GM12891 (cell line): Measurements from ENCODE around the gene HOXC13.

Source experiments
- DNase-seq: peaks from one replicate; pipeline ENCODE4 v3.0.0; 2011; ENCODE audit warnings: low spot score; ENCODE audit not compliant: insufficient read length
- FAIRE-seq: peaks from 2 replicates; lab custom pipeline; 2011; peaks lifted over from hg19 to GRCh38; lab: Jason Lieb, UNC
- PAX5 ChIP-seq: IDR thresholded peaks from 2 replicates; pipeline ENCODE4 v1.6.1; 2011; ENCODE audit warnings: low read length, moderate library complexity, mild to moderate bottlenecking; ENCODE audit not compliant: insufficient read depth, severe bottlenecking
- POLR2A ChIP-seq: IDR thresholded peaks from 2 replicates; pipeline ENCODE4 v1.6.1; 2011; ENCODE audit warnings: low read depth, low read length, control low read depth
- POLR2AphosphoS5 ChIP-seq: IDR thresholded peaks from 2 replicates; pipeline ENCODE4 v1.6.1; 2011; ENCODE audit warnings: low read depth, low read length, control low read depth
- POU2F2 ChIP-seq: IDR thresholded peaks from 2 replicates; pipeline ENCODE4 v1.6.1; 2011; ENCODE audit warnings: low read depth, mild to moderate bottlenecking, control low read depth, low read length, moderate library complexity
- SPI1 ChIP-seq: IDR thresholded peaks from 2 replicates; pipeline ENCODE4 v1.6.1; 2011; ENCODE audit warnings: low read depth, low read length, control low read depth
- TAF1 ChIP-seq: IDR thresholded peaks from 2 replicates; pipeline ENCODE4 v1.6.1; 2011; ENCODE audit warnings: low read depth, low read length, control low read depth

HOXC13 gene

GRCh38 chr12:53975064-53975471 lies 36.4 kb downstream of the HOXC13 start:
- FAIRE-seq = no peak
- TF ChIP-seq POU2F2 (no peak), PAX5 (no peak), POLR2A (no peak), POLR2AphosphoS5 (no peak), TAF1 (no peak), SPI1 (no peak)
- DNase-seq = no peak

- no peak for TF ChIP-seq POU2F2
- no peak for TF ChIP-seq TAF1
- no peak for TF ChIP-seq PAX5
- TF ChIP-seq POLR2AphosphoS5 = no peak
- TF ChIP-seq POLR2A = no peak
- TF ChIP-seq SPI1 = no peak
- FAIRE-seq = no peak
- no peak for DNase-seq
Observed at GRCh38 chr12:53975479-53976152, 37.0 kb downstream of the HOXC13 start.

- no peak for DNase-seq
- no peak for FAIRE-seq
- TF ChIP-seq POLR2A (no peak), SPI1 (no peak), TAF1 (no peak), POU2F2 (no peak)
Observed at GRCh38 chr12:53976172-53976822, 37.7 kb downstream of the HOXC13 start.

GRCh38 chr12:53976823-53977595 lies 38.4 kb downstream of the HOXC13 start:
- no peak for FAIRE-seq
- TF ChIP-seq POU2F2 (no peak), TAF1 (no peak), SPI1 (no peak), POLR2A (no peak), POLR2AphosphoS5 (no peak), PAX5 (no peak)
- DNase-seq = no peak

- FAIRE-seq = no peak
- no peak for DNase-seq
Observed at GRCh38 chr12:53977596-53978445, 39.2 kb downstream of the HOXC13 start.

GRCh38 chr12:53978477-53979356 lies 40.1 kb downstream of the HOXC13 start:
- FAIRE-seq (no peak), DNase-seq (no peak)
- TF ChIP-seq TAF1 = no peak

More at GRCh38 chr12:53977596-53978445, 39.2 kb downstream of the HOXC13 start:
- TF ChIP-seq POU2F2 (no peak), PAX5 (no peak), TAF1 (no peak), SPI1 (no peak), POLR2A (no peak), POLR2AphosphoS5 (no peak)

GRCh38 chr12:53980104-53980801 lies 41.6 kb downstream of the HOXC13 start:
- FAIRE-seq (no peak), DNase-seq (no peak)
- no peak for TF ChIP-seq SPI1
- no peak for TF ChIP-seq TAF1
- no peak for TF ChIP-seq POU2F2
- TF ChIP-seq PAX5 = no peak
- TF ChIP-seq POLR2A = no peak
- no peak for TF ChIP-seq POLR2AphosphoS5
